Neural crest cell (in vitro differentiated cells): ENCODE results near the gene SIGLEC9. TPM values are rescaled to one million over a fixed set of nuclear protein-coding genes. Genes with fewer than 3 reads are reported as not detected.

Experiments used
- DNase-seq: peaks from one replicate; pipeline ENCODE4 v3.0.0; 2021; ENCODE audit warnings: low read depth, mixed read lengths, low spot score
- H3K27ac Mint-ChIP-seq: one replicate; pipeline ENCODE4 v1.8.0; 2021; ENCODE audit warnings: mild to moderate bottlenecking, mixed read lengths; ENCODE audit not compliant: unreplicated experiment
- H3K27me3 Mint-ChIP-seq: 2 replicates; pipeline ENCODE4 v1.8.0; 2021; ENCODE audit warnings: low read depth, mild to moderate bottlenecking, mixed read lengths
- H3K36me3 Mint-ChIP-seq: 2 replicates; pipeline ENCODE4 v1.8.0; 2021; ENCODE audit warnings: low read depth, mild to moderate bottlenecking, mixed read lengths
- H3K4me1 Mint-ChIP-seq: 2 replicates; pipeline ENCODE4 v1.8.0; 2021; ENCODE audit warnings: mixed read lengths
- H3K4me3 Mint-ChIP-seq: one replicate; pipeline ENCODE4 v1.8.0; 2021; ENCODE audit warnings: mild to moderate bottlenecking, mixed read lengths
- H3K9me3 Mint-ChIP-seq: 2 replicates; pipeline ENCODE4 v1.8.0; 2021; ENCODE audit warnings: mixed read lengths
- CTCF ChIP-seq: fragments of 200-600 bp; sonication (generic); conservative IDR thresholded peaks from 2 replicates; pipeline ENCODE4 v1.5.0; 2021; ENCODE audit warnings: antibody characterized with exemption, mild to moderate bottlenecking
- total RNA-seq: library from RNA; stranded (reverse); gene quantifications from 2 replicates; pipeline ENCODE4 v1.2.1, GENCODE V29; 2021

SIGLEC9 gene
- total RNA-seq, 1 donor from 2014 or later, result not detected

- Mint-ChIP-seq H3K36me3 (no peaks in the 10 kb centered on the region), H3K27ac (no peak overlapping the region), H3K4me1 (no peaks in the 10 kb centered on the region), H3K9me3 (no peaks in the 10 kb centered on the region), H3K27me3 (peaks cover 25% of the 10 kb centered on the region), H3K4me3 (no peak overlapping the region)
- no peak for DNase-seq
- TF ChIP-seq CTCF, result no peak
These were observed 1.3 kb upstream of the SIGLEC9 start for GRCh38 chr19:51123381-51123800.

GRCh38 chr19:51123802-51124201, 904 bp upstream of the SIGLEC9 start:
- Mint-ChIP-seq H3K4me3 (no peak overlapping the region), H3K9me3 (no peaks in the 10 kb centered on the region), H3K36me3 (no peaks in the 10 kb centered on the region), H3K27ac (no peak overlapping the region), H3K4me1 (no peaks in the 10 kb centered on the region), H3K27me3 (peaks cover 26% of the 10 kb centered on the region)
- DNase-seq, result no peak
- no peak for TF ChIP-seq CTCF

- Mint-ChIP-seq H3K4me3 (no peak overlapping the region), H3K9me3 (no peaks in the 10 kb centered on the region), H3K27me3 (peaks cover 23% of the 10 kb centered on the region), H3K27ac (no peak overlapping the region), H3K4me1 (no peaks in the 10 kb centered on the region), H3K36me3 (no peaks in the 10 kb centered on the region)
- no peak for TF ChIP-seq CTCF
- DNase-seq, result no peak
These were observed 490 bp upstream of the SIGLEC9 start for GRCh38 chr19:51124216-51124615.

GRCh38 chr19:51125421-51126075, 842 bp downstream of the SIGLEC9 start:
- Mint-ChIP-seq H3K4me1 (no peaks in the 10 kb centered on the region), H3K27ac (no peak overlapping the region), H3K9me3 (no peaks in the 10 kb centered on the region), H3K36me3 (no peaks in the 10 kb centered on the region), H3K27me3 (peaks cover 27% of the 10 kb centered on the region), H3K4me3 (no peak overlapping the region)
- no peak for DNase-seq
- TF ChIP-seq CTCF, result no peak

GRCh38 chr19:51127032-51127431, 2.3 kb downstream of the SIGLEC9 start:
- Mint-ChIP-seq H3K27ac (no peak overlapping the region), H3K4me1 (no peaks in the 10 kb centered on the region), H3K27me3 (peaks cover 28% of the 10 kb centered on the region), H3K36me3 (no peaks in the 10 kb centered on the region), H3K9me3 (no peaks in the 10 kb centered on the region), H3K4me3 (no peak overlapping the region)
- no peak for TF ChIP-seq CTCF
- DNase-seq, result no peak
